GM19455 (cell line): ENCODE measurements around the gene ZNF709.
A peak's percentile ranks its signal among the peaks of the same experiment; 100 is the strongest.
"Not testable (repeated sequence)": the region's sequence is repeated elsewhere in the genome, so short reads cannot be mapped to it uniquely, and the experiment has no call there.

ENCODE experiments used
- ATAC-seq: cut with Tn5 transposase; IDR thresholded peaks from one replicate; pipeline ENCODE4 v1.9.1; 2021; ENCODE audit not compliant: unreplicated experiment

The ZNF709 gene

GRCh38 chr19:12484371-12485051 is at the start of gene ZNF709:
ZNF709 (minus strand) TSS chr19:12484816; CDS start chr19:12484657, 159 bp downstream.
- ATAC-seq = peak; percentile 91

- no peak for ATAC-seq
Observed at GRCh38 chr19:12527034-12527836, 42.6 kb upstream of the ZNF709 start.

GRCh38 chr19:12526542-12526941 is 41.9 kb upstream of the ZNF709 start:
- ATAC-seq = no peak

- ATAC-seq = no peak
Observed at GRCh38 chr19:12521996-12522395, 37.4 kb upstream of the ZNF709 start.

- ATAC-seq = no peak
Observed at GRCh38 chr19:12513531-12514061, 29.0 kb upstream of the ZNF709 start.

GRCh38 chr19:12497032-12497431 is 12.4 kb upstream of the ZNF709 start:
- no peak for ATAC-seq

- no peak for ATAC-seq
Observed at GRCh38 chr19:12496480-12496879, 11.9 kb upstream of the ZNF709 start.

- peak; percentile 85 for ATAC-seq
Observed at GRCh38 chr19:12495002-12495802, 10.6 kb upstream of the ZNF709 start.

- no peak for ATAC-seq
Observed at GRCh38 chr19:12494260-12494860, 9.7 kb upstream of the ZNF709 start.

GRCh38 chr19:12486265-12486783 is 1.7 kb upstream of the ZNF709 start:
- ATAC-seq = not testable (repeated sequence)

GRCh38 chr19:12485571-12485970 is 955 bp upstream of the ZNF709 start:
- no peak for ATAC-seq

- no peak for ATAC-seq
Observed at GRCh38 chr19:12485052-12485416, 418 bp upstream of the ZNF709 start.

- no peak for ATAC-seq
Observed at GRCh38 chr19:12484011-12484370, 625 bp downstream of the ZNF709 start.

- ATAC-seq = no peak
Observed at GRCh38 chr19:12482509-12482886, 2.1 kb downstream of the ZNF709 start.

GRCh38 chr19:12481781-12482508 is 2.7 kb downstream of the ZNF709 start:
- ATAC-seq = no peak

- ATAC-seq = no peak
Observed at GRCh38 chr19:12478234-12478941, 6.2 kb downstream of the ZNF709 start.

GRCh38 chr19:12467651-12468050 is 17.0 kb downstream of the ZNF709 start:
- not testable (repeated sequence) for ATAC-seq

GRCh38 chr19:12465211-12465610 is 19.4 kb downstream of the ZNF709 start:
- ATAC-seq = no peak

- no peak for ATAC-seq
Observed at GRCh38 chr19:12464769-12465168, 19.8 kb downstream of the ZNF709 start.
